ENCODE results near the gene ALDH1A2.

DNA sequence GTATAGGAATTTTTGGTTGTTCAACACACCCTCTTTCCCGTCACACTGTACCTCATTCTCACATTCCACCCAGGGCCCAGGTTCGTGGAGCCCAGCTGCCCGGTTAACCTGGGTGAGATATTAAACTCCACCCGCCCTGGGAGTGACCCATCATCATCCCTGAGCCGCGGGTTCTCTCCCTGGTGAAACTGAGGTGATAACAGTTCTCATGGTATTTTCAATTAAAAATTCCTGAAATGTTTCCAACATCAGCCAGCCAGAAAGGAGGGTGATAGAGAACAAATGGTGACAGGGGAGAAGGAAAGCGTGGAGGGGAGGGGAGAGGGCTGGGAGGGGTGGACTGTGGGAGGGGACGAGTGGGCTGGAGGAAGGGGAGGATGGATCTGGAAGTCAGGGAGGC lies 148.8 kb downstream of the ALDH1A2 start:
- TF ChIP-seq EZH2 (IDR thresholded peaks at IDR 0.05), result no peak
- TF ChIP-seq, protein P1, sequence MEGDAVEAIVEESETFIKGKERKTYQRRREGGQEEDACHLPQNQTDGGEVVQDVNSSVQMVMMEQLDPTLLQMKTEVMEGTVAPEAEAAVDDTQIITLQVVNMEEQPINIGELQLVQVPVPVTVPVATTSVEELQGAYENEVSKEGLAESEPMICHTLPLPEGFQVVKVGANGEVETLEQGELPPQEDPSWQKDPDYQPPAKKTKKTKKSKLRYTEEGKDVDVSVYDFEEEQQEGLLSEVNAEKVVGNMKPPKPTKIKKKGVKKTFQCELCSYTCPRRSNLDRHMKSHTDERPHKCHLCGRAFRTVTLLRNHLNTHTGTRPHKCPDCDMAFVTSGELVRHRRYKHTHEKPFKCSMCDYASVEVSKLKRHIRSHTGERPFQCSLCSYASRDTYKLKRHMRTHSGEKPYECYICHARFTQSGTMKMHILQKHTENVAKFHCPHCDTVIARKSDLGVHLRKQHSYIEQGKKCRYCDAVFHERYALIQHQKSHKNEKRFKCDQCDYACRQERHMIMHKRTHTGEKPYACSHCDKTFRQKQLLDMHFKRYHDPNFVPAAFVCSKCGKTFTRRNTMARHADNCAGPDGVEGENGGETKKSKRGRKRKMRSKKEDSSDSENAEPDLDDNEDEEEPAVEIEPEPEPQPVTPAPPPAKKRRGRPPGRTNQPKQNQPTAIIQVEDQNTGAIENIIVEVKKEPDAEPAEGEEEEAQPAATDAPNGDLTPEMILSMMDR (IDR thresholded peaks at IDR 0.05), result no peak
